Epidermal melanocyte (primary cell): ENCODE measurements around the gene PDZD4.

ENCODE experiments used
- DNase-seq: peaks from one replicate; pipeline ENCODE4 v3.0.0; 2011; ENCODE audit warnings: low spot score; ENCODE audit not compliant: insufficient read length

PDZD4 gene

DNA sequence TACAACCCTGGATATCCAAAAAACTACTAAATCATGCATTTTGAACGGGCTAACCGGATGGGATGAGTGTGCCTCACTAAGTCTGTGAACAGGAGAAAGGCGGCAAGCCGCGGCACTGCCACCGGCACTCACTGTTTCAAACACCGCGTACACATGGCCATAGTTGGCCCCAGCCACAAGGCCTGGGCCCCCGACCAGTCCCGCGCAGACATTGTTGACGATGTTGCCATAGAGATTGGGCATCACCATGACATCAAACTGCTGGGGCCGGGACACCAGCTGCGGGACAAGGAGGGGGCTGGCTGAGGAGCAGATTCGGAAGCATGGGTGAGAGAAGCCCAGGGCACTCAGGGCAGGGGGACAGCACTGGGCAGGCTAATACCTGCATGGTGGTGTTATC lies 43.7 kb downstream of the PDZD4 start:
- no peak for DNase-seq

DNA sequence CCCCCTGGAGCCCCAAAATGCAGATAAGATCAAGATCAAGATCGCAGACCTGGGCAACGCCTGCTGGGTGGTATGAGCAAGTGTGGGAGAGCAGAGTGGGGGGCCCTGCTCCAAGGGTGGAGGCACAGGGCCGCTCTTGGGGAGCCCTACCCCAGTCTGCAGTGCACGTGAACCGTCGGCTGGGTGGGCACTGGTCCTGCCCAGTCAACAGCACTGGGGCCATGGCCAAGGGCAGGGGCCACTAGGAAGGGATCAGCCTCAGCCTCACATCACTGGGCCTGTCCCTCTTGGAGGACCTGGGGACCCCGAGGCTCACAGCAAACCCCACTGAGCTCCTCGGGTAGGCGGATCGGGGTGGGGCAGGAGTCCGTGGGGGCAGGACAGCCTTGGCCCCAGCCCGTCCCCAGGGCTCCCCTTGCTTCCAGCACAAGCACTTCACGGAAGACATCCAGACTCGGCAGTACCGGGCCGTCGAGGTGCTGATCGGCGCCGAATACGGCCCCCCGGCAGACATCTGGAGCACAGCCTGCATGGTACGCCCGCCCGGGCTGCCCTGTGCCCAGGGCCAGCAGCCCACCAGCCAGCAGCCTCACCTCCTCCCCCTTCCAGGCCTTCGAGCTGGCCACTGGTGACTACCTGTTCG lies 45.9 kb downstream of the PDZD4 start:
- no peak for DNase-seq

DNA sequence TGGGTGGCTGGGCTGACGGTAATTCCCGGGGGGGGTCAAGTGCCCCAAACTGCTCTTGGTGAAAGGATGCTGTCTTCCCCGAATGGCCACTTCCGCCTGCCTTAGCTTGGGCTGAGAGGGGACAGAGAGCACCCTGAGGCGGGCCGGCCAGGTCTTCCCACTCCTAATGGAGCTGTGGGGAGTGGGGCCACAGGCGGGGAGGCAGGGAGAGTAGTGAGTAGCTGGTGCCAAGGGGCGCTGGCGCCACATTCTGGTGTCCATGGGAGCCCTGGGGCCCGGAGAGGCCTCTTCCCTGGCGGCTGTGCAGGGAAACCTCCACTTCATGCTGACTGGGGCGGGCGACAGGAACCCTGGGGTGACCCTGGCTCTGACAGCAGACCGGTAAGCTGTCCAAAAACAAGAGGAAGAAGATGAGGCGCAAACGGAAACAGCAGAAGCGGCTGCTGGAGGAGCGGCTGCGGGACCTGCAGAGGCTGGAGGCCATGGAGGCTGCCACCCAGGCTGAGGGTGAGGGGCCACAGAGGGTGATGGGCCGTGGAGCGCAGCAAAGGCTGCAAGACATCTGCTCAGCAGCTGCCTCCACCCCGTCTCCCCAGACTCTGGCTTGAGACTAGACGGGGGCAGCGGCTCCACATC lies 46.8 kb downstream of the PDZD4 start:
- DNase-seq: no peak

DNA sequence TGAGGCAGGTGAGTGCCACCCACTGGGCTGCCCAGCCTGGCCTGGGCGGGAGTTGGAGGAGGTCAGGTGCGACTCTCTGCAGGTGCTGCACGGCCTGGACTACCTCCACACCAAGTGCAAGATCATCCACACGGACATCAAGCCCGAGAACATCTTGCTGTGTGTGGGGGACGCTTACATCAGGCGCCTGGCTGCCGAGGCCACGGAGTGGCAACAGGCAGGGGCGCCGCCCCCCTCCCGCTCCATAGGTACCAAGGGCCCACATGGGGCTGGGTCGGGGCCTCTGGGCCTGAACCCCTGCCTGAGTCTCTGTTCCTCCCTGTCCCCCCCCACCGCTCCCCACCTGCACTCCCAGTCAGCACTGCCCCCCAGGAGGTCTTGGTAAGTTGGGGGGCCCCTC lies 47.5 kb downstream of the PDZD4 start:
- no peak for DNase-seq

DNA sequence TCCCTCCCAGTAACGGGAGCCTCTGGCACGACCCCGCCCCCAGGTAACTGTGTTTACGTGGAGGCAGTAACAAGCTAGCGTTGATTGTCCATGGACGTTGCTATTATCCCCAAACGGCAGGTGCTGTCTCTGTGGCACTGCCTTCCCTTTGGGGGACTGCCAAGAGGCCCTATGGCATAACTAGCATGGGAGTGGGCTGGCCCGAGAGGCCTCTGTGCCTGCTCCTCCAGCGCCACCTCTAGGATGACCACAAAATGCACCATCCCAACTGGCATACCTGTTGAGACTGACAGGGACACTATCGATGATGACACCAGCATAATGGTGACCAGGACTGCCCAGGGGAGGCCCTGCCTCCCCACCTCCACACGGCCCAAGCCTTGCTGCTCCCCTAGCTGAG lies 48.0 kb downstream of the PDZD4 start:
- no peak for DNase-seq

DNA sequence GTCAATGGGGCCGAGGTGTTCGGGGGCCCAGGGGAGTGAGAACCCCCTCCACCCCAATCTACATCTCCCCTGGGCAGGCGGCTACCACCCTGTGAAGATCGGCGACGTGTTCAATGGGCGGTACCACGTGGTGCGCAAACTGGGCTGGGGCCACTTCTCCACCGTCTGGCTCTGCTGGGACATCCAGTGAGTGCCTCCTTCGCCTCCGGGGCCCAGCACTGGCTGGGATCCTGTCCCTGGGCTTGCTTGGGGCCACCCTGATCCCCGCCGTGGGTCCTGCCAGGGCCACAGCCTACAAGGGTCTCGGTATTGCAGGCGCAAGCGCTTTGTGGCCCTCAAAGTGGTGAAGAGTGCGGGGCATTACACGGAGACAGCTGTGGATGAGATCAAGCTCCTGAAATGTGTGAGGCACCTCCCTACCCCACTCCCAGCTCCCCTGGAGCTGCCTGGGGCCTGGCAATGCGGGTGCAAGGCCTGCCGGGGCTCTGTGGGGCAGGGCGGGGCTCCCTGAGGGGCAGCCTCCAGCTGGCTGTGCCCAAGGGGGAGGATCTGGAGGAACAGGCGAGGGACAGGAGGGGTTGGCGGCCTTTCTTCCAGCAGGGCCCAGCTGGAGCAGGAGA lies 48.8 kb downstream of the PDZD4 start:
- no peak for DNase-seq

DNA sequence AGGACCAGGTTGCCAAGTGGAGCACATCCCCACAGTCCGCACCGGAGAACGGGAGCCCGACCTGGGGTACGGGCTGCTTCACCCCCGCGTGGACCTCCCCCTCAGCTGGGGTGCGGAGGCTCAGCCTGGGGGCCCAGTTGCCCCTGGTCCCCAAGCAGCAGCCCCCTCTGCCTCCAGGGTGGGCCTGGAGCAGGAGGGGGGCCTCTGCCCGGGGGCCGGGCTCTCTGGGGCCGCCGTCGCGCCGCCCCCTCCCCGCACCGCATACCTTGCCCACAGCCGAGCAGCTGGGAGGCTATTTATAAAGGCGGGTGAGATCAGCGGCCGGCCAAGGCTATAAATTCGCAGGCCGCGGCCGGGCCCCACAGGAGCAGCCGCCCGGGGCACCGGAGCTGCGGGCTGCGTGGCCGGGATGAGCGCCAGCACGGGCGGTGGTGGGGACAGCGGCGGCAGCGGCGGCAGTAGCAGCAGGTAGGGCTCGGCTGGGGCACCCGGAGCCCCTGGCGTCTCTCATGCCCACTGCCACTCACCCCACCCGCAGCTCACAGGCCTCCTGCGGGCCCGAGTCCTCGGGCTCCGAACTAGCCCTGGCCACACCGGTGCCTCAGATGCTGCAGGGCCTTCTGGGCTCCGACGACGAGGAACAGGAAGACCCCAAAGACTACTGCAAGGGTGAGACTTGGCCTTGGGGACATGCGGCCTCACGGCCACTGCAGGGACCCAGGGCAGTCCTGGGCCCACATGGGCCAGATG lies 49.5 kb downstream of the PDZD4 start, which contains the start of gene SRPK3:
SRPK3 (plus strand) TSS at position 364 of the 750 bp plus-strand sequence; CDS start at position 410, 46 bp downstream.
- no peak for DNase-seq

DNA sequence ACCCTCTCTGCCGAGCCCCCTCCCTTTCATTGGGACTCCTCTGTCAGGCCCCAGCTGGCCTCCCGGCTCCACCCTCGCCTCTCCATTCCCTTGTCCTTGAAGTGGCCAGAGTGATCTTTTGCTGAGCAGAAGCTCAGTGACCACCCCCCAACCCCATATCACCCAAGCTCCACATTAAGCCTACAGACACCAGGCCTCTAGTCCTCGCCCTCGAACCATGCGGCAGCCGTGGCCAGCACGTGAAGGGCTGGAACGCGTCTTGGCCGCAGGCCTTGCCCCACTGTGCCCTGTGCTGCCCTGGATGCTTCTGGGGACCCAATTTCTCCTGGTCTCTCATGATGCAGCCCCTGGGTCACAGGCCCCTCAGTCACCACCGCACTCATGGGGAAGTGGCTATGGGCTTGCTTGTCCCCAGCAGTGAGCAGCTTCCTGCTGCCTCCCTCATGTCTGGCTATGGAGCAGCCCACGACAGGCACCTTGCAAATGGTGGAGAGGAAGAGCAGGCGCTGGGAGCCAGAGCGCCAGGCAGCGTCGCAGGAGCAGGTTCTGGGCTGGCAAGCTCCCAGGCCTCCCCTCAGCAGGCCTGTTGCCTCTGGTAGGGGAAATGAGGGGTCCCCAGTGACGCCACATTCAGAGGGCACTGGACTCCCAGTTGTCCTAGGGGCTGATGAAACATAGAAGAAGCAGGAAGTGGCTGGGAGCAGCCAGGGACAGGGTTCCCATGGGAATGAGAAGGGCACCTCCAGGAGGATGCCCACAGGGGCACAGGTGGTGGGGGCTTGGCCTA lies 50.3 kb downstream of the PDZD4 start:
- no peak for DNase-seq

DNA sequence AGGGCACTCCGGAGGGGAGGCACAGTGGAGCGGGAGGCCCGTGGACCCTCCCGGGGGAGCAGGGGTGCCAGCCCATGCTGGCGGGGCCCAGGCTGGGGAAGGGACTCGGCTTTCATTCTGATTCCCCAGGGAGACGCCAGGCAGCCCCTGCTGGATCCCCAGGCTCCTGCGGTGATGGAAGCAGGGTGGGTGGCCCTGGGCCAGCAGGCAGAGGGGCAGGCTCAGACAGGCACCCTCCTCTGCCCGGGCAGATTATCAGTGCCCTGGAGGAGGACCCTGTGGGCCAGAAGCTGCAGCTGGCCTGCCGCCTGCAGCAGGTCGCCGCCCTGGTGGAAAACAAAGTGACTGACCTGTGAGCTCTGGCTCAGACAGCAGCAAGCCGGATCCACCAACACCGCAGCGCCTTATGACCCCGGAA lies 51.7 kb downstream of the PDZD4 start:
- DNase-seq: no peak

DNA sequence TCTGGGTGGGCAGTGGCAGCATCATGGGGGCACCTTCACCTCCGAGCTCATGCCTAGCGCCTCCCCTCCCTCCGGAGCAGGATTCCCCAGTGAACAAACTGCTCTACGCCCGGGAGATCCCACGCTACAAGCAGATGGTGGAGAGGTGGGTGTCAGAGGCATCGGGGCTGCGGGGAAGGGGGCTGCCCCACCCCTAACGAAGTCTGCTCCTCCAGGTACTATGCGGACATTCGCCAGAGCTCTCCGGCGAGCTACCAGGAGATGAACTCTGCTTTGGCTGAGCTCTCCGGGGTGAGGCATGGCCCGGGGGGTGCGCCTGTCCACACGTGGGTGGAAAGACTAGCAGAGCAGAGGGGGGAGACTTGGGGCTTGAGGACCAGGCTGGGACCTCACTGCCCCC lies 52.2 kb downstream of the PDZD4 start:
- DNase-seq: no peak

DNA sequence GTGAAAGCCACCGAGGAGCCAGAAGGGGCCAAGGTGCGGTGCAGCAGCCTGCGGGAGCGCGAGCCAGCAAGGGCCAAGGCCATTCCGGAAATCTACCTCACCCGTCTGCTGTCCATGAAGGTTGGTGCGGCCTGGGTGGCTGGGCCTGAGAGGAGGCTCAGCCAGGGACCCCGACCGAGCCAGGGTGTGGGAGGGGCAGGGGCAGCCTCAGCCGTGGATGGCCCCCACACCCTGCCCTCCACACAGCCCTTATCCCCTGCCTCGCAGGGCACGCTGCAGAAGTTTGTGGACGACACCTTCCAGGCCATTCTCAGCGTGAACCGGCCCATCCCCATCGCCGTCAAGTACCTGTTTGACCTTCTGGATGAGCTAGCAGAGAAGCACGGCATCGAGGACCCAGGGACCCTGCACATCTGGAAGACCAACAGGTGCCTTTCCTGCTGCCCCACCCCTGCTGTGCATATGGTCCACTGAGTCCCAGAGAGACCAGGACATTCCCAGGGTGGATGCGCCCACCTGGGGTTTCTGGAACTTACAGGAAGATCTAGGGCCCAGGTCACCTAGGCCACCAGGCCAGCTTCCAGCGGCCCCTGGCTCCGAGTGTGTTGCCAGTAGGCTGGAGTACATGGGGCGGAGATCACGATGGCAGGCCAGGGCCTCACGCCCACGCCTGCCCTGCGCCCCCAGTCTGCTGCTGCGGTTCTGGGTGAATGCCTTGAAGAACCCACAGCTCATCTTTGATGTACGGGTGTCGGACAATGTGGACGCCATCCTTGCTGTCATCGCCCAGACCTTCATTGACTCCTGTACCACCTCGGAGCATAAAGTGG lies 52.9 kb downstream of the PDZD4 start:
- no peak for DNase-seq

DNA sequence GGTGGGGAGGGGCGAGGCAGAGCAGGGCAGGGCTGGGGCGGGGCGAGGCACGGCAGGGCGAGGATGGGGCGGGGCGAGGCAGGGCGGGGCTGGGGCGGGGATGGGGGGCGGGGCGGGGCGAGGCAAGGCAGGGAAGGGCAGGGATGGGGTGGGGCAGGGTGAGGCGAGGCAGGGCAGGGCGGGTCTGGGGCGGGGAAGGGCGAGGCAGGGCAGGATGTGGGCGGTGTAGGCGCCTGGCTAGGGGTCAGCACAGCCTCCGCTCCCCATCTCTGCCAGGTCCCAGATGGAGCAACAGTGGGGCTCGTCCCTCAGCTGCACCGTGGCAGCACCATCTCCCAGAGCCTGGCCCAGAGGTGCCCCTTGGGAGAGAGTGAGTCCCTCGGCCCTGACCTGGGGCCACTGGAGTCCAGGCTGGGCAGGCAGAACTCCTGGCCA lies 53.7 kb downstream of the PDZD4 start:
- DNase-seq: no peak

DNA sequence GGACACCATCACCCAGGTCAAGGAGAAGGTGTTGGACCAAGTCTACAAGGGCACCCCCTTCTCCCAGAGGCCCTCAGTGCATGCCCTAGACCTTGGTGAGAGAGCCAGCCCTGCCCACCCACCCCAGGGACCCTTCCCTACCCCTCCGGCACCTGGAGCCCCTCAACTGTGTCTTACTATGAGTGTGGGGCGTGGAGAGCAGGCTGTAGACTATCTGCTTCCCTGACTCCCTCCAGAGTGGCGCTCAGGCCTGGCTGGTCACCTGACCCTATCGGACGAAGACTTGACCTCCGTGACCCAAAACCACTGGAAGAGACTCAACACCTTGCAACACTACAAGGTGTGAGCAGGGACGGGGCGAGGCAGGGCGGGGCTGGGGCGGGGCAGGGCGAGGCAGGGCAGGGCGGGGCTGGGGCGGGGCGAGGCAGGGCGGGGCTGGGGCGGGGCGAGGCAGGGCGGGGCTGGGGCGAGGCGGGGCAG lies 54.2 kb downstream of the PDZD4 start:
- no peak for DNase-seq

DNA sequence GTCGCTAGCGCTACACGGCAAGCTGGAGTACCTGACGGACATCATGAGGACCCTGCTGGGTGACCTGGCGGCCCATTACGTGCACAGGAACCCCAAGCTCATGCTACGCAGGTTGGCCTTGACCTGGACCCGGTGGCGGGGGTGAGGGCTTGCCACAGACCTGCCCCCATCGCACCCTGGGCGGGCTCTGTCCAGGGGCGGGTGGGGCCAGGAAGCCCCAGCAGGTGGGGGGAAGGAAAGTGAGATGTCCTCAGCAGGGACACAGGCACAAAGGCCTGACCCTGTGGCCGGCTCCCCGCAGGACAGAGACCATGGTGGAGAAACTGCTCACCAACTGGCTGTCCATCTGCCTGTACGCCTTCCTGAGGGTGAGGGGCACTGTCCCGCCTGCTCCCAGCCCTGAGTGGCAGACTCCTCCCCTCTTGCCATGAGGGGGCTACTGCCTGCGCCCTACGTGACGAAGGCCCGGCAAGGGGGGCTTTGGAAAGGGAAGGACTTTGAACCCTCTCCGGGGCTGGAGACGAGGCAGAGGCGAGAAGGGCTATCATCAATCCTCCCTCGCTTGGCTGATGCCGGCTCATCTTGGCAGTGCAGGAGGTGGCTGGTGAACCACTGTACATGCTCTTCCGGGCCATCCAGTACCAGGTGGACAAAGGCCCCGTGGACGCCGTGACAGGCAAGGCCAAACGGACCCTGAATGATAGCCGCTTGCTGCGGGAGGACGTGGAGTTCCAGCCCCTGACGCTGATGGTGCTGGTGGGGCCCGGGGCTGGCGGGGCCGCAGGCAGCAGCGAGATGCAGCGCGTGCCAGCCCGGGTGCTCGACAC lies 54.8 kb downstream of the PDZD4 start:
- no peak for DNase-seq

DNA sequence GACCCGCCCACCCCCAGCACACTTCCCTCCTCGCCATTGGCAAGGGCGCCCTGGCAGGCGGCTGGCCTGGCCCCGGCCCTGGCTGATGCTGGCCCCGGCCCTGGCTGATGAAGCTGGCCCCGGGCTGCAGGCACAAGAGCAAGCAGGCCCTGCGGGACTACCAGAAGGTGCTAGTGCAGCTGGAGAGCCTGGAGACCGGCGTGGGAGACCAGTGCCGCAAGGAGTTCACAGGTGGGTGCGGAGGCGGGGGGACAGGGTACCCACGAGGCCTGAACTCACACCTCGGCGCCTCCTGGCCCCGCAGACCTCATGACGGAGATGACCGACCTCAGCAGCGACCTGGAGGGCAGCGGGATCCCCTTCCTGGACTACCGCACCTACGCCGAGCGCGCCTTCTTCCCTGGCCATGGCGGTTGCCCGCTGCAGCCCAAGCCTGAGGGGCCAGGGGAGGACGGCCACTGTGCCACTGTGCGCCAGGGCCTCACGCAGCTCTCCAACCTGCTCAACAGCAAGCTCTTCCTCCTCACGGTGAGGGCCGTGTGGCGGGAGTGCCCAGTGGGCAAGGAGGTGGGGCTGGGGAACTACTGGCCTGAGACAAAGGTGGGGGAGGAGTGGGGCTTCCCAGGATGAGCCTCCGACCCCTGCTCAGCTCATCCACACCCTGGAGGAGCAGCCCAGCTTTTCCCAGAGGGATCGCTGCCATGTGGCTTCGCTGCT lies 55.6 kb downstream of the PDZD4 start:
- DNase-seq: no peak

DNA sequence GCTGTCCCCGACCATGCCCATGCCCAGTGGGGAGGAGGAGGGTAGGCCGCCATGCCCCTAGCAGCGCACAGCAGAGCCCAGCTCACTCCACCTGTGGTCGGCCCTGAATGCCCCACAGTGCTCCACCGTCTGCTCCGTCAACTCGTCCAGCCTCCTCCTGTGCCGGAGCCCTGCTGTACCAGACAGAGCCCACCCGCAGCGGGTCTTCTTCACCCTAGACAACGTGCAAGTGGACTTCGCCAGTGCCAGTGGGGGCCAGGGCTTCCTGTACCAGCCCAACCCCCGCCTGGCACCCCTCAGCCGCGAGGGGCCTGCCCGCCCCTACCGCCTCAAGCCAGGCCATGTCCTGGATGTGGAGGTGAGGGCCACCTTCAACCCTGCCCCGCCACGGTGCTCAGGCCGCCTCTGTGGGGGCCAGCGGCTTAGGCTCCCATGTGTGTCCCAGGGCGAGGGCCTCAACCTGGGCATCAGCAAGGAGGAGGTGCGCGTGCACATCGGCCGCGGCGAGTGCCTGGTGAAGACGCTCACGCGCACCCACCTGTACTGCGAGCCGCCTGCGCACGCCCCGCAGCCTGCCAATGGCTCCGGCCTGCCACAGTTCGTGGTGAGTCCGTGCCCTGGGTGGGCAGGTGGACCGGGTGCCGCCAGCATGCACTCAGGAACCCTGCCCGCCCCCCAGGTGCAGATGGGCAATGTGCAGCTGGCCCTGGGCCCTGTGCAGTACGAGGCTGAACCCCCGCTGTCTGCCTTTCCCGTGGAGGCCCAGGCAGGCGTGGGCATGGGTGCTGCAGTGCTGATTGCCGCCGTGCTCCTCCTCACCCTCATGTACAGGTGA lies 56.4 kb downstream of the PDZD4 start:
- no peak for DNase-seq

DNA sequence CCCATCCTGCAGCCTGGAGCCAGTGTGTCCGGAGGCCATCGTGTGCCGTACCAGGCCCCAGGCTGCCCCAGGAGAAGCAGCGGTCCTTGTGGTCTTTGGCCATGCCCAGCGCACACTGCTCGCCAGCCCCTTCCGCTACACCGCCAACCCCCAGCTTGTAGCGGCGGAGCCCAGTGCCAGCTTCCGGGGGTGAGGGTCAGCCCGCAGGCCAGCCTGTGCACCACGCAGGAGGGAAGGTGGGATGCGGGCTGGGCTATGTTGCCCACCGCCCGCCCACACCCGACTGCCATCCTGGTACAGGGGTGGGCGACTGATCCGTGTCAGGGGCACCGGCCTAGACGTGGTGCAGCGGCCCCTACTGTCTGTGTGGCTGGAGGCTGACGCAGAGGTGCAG lies 57.1 kb downstream of the PDZD4 start:
- no peak for DNase-seq
